Osteocyte (in vitro differentiated cells): Measurements from ENCODE around the gene CD200R1. TPM values are rescaled to one million over a fixed set of nuclear protein-coding genes. Genes with fewer than 3 reads are reported as not detected.

Experiments used
- DNase-seq: peaks from one replicate; pipeline ENCODE4 v3.0.0; 2021; ENCODE audit warnings: mixed read lengths; ENCODE audit not compliant: unreplicated experiment; ENCODE audit errors: extremely low spot score
- H3K27ac Mint-ChIP-seq: one replicate; pipeline ENCODE4 v1.8.0; 2021; ENCODE audit warnings: mild to moderate bottlenecking, mixed read lengths; ENCODE audit not compliant: unreplicated experiment
- H3K27me3 Mint-ChIP-seq: one replicate; pipeline ENCODE4 v1.8.0; 2021; ENCODE audit warnings: mixed read lengths; ENCODE audit not compliant: unreplicated experiment
- H3K36me3 Mint-ChIP-seq: one replicate; pipeline ENCODE4 v1.8.0; 2021; ENCODE audit warnings: mixed read lengths; ENCODE audit not compliant: unreplicated experiment
- H3K4me1 Mint-ChIP-seq: one replicate; pipeline ENCODE4 v1.8.0; 2021; ENCODE audit warnings: mixed read lengths; ENCODE audit not compliant: unreplicated experiment
- H3K4me3 Mint-ChIP-seq: one replicate; pipeline ENCODE4 v1.8.0; 2021; ENCODE audit warnings: mild to moderate bottlenecking, moderate library complexity, mixed read lengths; ENCODE audit not compliant: unreplicated experiment
- H3K9me3 Mint-ChIP-seq: one replicate; pipeline ENCODE4 v1.8.0; 2021; ENCODE audit warnings: mixed read lengths; ENCODE audit not compliant: unreplicated experiment
- CTCF ChIP-seq: fragments of 200-600 bp; sonication (generic); IDR thresholded peaks from 2 replicates; pipeline ENCODE4 v1.5.0; 2021; ENCODE audit warnings: antibody characterized with exemption, mild to moderate bottlenecking, moderate library complexity
- total RNA-seq: library from RNA; stranded (reverse); gene quantifications from 2 replicates; pipeline ENCODE4 v1.2.1, GENCODE V29; 2021

The CD200R1 gene
- total RNA-seq, 1 donor from 2014 or later: not detected

- H3K27ac Mint-ChIP-seq: no peak overlapping the region
- peaks cover 4% of the 10 kb centered on the region for H3K4me1 Mint-ChIP-seq
- H3K27me3 Mint-ChIP-seq: peaks cover 35% of the 10 kb centered on the region
- no peaks in the 10 kb centered on the region for H3K9me3 Mint-ChIP-seq
- H3K36me3 Mint-ChIP-seq: no peaks in the 10 kb centered on the region
- no peak overlapping the region for H3K4me3 Mint-ChIP-seq
- no peak for DNase-seq
- no peak for TF ChIP-seq CTCF
Measured at GRCh38 chr3:112974178-112974517, 755 bp downstream of the CD200R1 start.

GRCh38 chr3:112973325-112974177 is 1.4 kb downstream of the CD200R1 start:
- Mint-ChIP-seq H3K27ac (no peak overlapping the region), H3K4me3 (no peak overlapping the region), H3K27me3 (peaks cover 41% of the 10 kb centered on the region), H3K9me3 (no peaks in the 10 kb centered on the region), H3K36me3 (no peaks in the 10 kb centered on the region), H3K4me1 (peaks cover 4% of the 10 kb centered on the region)
- DNase-seq: no peak
- no peak for TF ChIP-seq CTCF

- Mint-ChIP-seq H3K36me3 (no peaks in the 10 kb centered on the region), H3K4me1 (peaks cover 4% of the 10 kb centered on the region), H3K27me3 (peaks cover 52% of the 10 kb centered on the region), H3K9me3 (no peaks in the 10 kb centered on the region), H3K4me3 (no peak overlapping the region), H3K27ac (no peak overlapping the region)
- TF ChIP-seq CTCF: no peak
- DNase-seq: no peak
Measured at GRCh38 chr3:112972158-112972557, 2.7 kb downstream of the CD200R1 start.

- H3K27ac Mint-ChIP-seq: no peak overlapping the region
- H3K36me3 Mint-ChIP-seq: no peaks in the 10 kb centered on the region
- H3K4me3 Mint-ChIP-seq: no peak overlapping the region
- no peak for TF ChIP-seq CTCF
- H3K9me3 Mint-ChIP-seq: no peaks in the 10 kb centered on the region
- no peaks in the 10 kb centered on the region for H3K4me1 Mint-ChIP-seq
- peaks cover 63% of the 10 kb centered on the region for H3K27me3 Mint-ChIP-seq
- DNase-seq: no peak
Measured at GRCh38 chr3:112967828-112968227, 7.1 kb downstream of the CD200R1 start.

DNA sequence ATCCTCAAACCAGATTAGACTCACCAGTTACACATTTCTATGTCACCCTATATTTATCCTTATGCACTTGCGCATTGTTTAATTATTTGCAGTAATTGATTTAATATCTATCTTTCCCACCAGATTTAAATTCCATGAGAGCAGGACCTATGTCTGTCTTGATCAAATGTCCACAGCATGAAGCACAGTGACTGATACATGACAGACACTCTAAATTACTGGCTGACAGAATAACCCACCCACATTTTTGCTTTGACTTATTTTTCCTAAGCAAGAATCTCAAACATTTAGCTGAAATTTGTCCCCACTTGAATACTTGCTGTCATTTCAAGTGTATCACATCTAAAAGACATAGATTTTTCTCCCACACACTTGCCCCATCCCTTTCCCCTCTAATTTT is 7.5 kb downstream of the CD200R1 start:
- no peak overlapping the region for H3K27ac Mint-ChIP-seq
- no peak for DNase-seq
- no peaks in the 10 kb centered on the region for H3K9me3 Mint-ChIP-seq
- H3K4me3 Mint-ChIP-seq: no peak overlapping the region
- TF ChIP-seq CTCF: no peak
- no peaks in the 10 kb centered on the region for H3K4me1 Mint-ChIP-seq
- H3K36me3 Mint-ChIP-seq: no peaks in the 10 kb centered on the region
- peaks cover 59% of the 10 kb centered on the region for H3K27me3 Mint-ChIP-seq
